22Rv1 (cell line): ENCODE results near the gene TSSC4.

Experiments used
- H3K27ac ChIP-seq: fragments of 450-650 bp; 2 replicates; pipeline ENCODE4 v1.5.1; 2017
- ZFX ChIP-seq: fragments of 450-650 bp; IDR thresholded peaks from 2 replicates; pipeline ENCODE4 v1.6.1; 2017; ENCODE audit warnings: antibody characterized with exemption, borderline replicate concordance
- TF ChIP-seq, protein P1 (sequence below): fragments of 450-650 bp; IDR thresholded peaks from 2 replicates; pipeline ENCODE4 v1.5.1; 2017; ENCODE audit warnings: mild to moderate bottlenecking

Gene TSSC4

GRCh38 chr11:2444821-2445745 lies 44.5 kb downstream of the TSSC4 start, which contains the start of gene KCNQ1:
Gene KCNQ1, plus strand, starts transcription at chr11:2445008. Its CDS starts 91 bp downstream, at chr11:2445099.
- TF ChIP-seq, protein P1, sequence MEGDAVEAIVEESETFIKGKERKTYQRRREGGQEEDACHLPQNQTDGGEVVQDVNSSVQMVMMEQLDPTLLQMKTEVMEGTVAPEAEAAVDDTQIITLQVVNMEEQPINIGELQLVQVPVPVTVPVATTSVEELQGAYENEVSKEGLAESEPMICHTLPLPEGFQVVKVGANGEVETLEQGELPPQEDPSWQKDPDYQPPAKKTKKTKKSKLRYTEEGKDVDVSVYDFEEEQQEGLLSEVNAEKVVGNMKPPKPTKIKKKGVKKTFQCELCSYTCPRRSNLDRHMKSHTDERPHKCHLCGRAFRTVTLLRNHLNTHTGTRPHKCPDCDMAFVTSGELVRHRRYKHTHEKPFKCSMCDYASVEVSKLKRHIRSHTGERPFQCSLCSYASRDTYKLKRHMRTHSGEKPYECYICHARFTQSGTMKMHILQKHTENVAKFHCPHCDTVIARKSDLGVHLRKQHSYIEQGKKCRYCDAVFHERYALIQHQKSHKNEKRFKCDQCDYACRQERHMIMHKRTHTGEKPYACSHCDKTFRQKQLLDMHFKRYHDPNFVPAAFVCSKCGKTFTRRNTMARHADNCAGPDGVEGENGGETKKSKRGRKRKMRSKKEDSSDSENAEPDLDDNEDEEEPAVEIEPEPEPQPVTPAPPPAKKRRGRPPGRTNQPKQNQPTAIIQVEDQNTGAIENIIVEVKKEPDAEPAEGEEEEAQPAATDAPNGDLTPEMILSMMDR = peak; percentile 37
- TF ChIP-seq ZFX = no peak
- no peak within 1 kb of the TSS for H3K27ac ChIP-seq

GRCh38 chr11:2445746-2446551 lies 45.4 kb downstream of the TSSC4 start:
- TF ChIP-seq ZFX = no peak
- TF ChIP-seq, protein P1 = no peak
- H3K27ac ChIP-seq = no peak overlapping the region

DNA sequence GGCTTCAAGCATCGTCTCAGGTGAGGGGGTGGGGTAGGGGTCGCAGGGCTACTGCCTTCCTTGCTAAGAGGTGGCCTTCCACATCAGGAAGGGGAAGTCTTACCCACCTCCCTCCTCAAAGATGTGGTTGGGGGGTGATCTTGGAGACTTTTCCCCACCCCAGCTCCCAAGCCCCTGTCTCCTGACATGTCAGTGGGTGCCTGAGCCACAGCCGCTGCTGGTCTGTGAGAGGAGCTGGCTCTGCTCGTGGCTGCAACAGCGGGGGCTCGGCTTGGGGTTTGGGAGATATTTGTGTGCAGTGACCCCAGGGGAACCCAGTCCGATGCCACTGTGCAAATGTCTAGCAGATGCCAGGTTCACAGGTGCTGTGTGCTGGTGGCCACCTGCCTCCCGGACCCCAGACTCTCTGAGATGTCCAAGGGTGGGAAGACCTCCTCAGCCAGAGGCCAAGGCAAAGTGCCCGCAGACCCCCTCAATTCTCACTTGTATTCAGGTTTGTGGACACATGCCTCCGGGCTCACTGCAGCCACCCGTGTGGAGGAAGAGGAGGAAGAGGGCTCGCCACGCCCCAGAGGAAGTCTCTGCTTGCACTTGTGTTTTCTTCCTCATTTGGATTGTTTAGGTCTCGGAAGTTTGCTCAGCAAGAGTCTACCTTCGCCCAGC lies 46.2 kb downstream of the TSSC4 start:
- TF ChIP-seq, protein P1 = no peak
- TF ChIP-seq ZFX = no peak
- no peak overlapping the region for H3K27ac ChIP-seq

GRCh38 chr11:2447253-2447950 lies 46.9 kb downstream of the TSSC4 start:
- TF ChIP-seq ZFX = no peak
- TF ChIP-seq, protein P1 = no peak

GRCh38 chr11:2447951-2448650 lies 47.6 kb downstream of the TSSC4 start:
- TF ChIP-seq, protein P1 = no peak
- no peak for TF ChIP-seq ZFX
- H3K27ac ChIP-seq = no peak overlapping the region

More at GRCh38 chr11:2447253-2447950, 46.9 kb downstream of the TSSC4 start:
- H3K27ac ChIP-seq = no peak overlapping the region
